CD14-positive monocyte (primary cell): ENCODE measurements around the gene OR2Y1. TPM values are rescaled to one million over a fixed set of nuclear protein-coding genes. Genes with fewer than 3 reads are reported as not detected.
"Not testable (repeated sequence)": the region's sequence is repeated elsewhere in the genome, so short reads cannot be mapped to it uniquely, and the experiment has no call there.

ENCODE experiments used
- DNase-seq, 3 donors: peaks; one replicate each; pipeline ENCODE4 v3.0.0-alpha.2; 2011 to 2022
- H2AFZ ChIP-seq: 2 replicates; pipeline ENCODE4 v1.6.0; 2012; ENCODE audit warnings: mild to moderate bottlenecking, low read depth, low read length, inconsistent platforms; ENCODE audit not compliant: insufficient read depth, poor library complexity, severe bottlenecking
- H3K27ac ChIP-seq, 2 donors: 1 replicate in 1 of 2; 2 replicates in 1 of 2; pipeline ENCODE4 v1.5.1; 2012 to 2013; ENCODE audit warnings: low read length in 2 of 2, control low read depth in 1 of 2, inconsistent platforms in 1 of 2, low read depth in 1 of 2, mild to moderate bottlenecking in 1 of 2
- H3K27me3 ChIP-seq, 2 donors: one replicate each; pipeline versions ENCODE4 v1.6.0 to v1.6.1; 2011 to 2013; ENCODE audit warnings: low read length in 2 of 2; ENCODE audit not compliant: control insufficient read depth in 2 of 2, insufficient read depth in 2 of 2
- H3K36me3 ChIP-seq, 2 donors: replicated peaks in 1 of 2; 1 replicate in 1 of 2; 2 replicates in 1 of 2; pipeline versions ENCODE4 v1.5.1 to v1.6.1; 2012 to 2013; ENCODE audit warnings: low read length in 2 of 2, control low read depth in 1 of 2, inconsistent platforms in 1 of 2, mild to moderate bottlenecking in 1 of 2; ENCODE audit not compliant: insufficient read depth in 2 of 2, control insufficient read depth in 1 of 2
- H3K4me1 ChIP-seq, 2 donors: 1 replicate in 1 of 2; 2 replicates in 1 of 2; pipeline versions ENCODE4 v1.5.1 to v1.6.1; 2012 to 2013; ENCODE audit warnings: low read length in 2 of 2, control low read depth in 1 of 2, inconsistent platforms in 1 of 2, mild to moderate bottlenecking in 1 of 2, moderate library complexity in 1 of 2; ENCODE audit not compliant: insufficient read depth in 2 of 2, control insufficient read depth in 1 of 2
- H3K4me2 ChIP-seq: replicated peaks from 2 replicates; pipeline ENCODE3; 2012; ENCODE audit warnings: low read length, moderate library complexity, mild to moderate bottlenecking; ENCODE audit not compliant: poor library complexity, severe bottlenecking; ENCODE audit errors: extremely low read depth
- H3K4me3 ChIP-seq, 3 experiments: fragments of 200-600 bp in 1 of 3; sonication (generic) in 1 of 3; replicated peaks in 1 of 3; 1 replicate in 2 of 3; 2 replicates in 1 of 3; pipeline ENCODE4 v1.5.1; 2011 to 2013; ENCODE audit warnings: low read length in 3 of 3, mild to moderate bottlenecking in 3 of 3, control low read depth in 2 of 3, low read depth in 2 of 3, inconsistent platforms in 1 of 3, moderate library complexity in 1 of 3
- H3K79me2 ChIP-seq: 2 replicates; pipeline ENCODE4 v1.6.0; 2012; ENCODE audit warnings: mild to moderate bottlenecking, control low read depth, inconsistent platforms, low read length, moderate library complexity; ENCODE audit not compliant: insufficient read depth
- H3K9ac ChIP-seq: 2 replicates; pipeline ENCODE4 v1.6.0; 2017; ENCODE audit warnings: low read length, mild to moderate bottlenecking; ENCODE audit not compliant: insufficient read depth, poor library complexity, severe bottlenecking
- H3K9me3 ChIP-seq, 2 donors: replicated peaks in 1 of 2; 1 replicate in 1 of 2; 2 replicates in 1 of 2; pipeline versions ENCODE4 v1.5.1 to v1.6.1; 2012 to 2013; ENCODE audit warnings: low read length in 2 of 2, control low read depth in 1 of 2; ENCODE audit not compliant: control insufficient read depth in 1 of 2, insufficient read depth in 1 of 2
- H4K20me1 ChIP-seq: 2 replicates; pipeline ENCODE4 v1.6.0; 2012; ENCODE audit warnings: mild to moderate bottlenecking, low read length, control low read depth, moderate library complexity; ENCODE audit not compliant: insufficient read depth
- H3K27ac Mint-ChIP-seq, 7 donors: one replicate each; pipeline ENCODE4 v1.8.0; 2020; ENCODE audit warnings: mild to moderate bottlenecking in 7 of 7, mixed read lengths in 7 of 7, moderate library complexity in 6 of 7, inconsistent platforms in 2 of 7
- H3K27me3 Mint-ChIP-seq, 3 donors: one replicate each; pipeline ENCODE4 v1.8.0; 2021 to 2022; ENCODE audit warnings: low read depth in 3 of 3, mild to moderate bottlenecking in 3 of 3, mixed read lengths in 3 of 3, moderate library complexity in 3 of 3, inconsistent platforms in 1 of 3
- H3K36me3 Mint-ChIP-seq, 2 donors: one replicate each; pipeline ENCODE4 v1.8.0; 2020; ENCODE audit warnings: mixed read lengths in 2 of 2, inconsistent platforms in 1 of 2, mild to moderate bottlenecking in 1 of 2
- H3K4me1 Mint-ChIP-seq: one replicate; pipeline ENCODE4 v1.8.0; 2020; ENCODE audit warnings: mild to moderate bottlenecking, mixed read lengths
- H3K4me3 Mint-ChIP-seq, 2 donors: one replicate each; pipeline ENCODE4 v1.8.0; 2020; ENCODE audit warnings: mild to moderate bottlenecking in 2 of 2, mixed read lengths in 2 of 2, moderate library complexity in 1 of 2
- H3K9me3 Mint-ChIP-seq, 7 donors: one replicate each; pipeline ENCODE4 v1.8.0; 2020 to 2022; ENCODE audit warnings: mixed read lengths in 7 of 7, mild to moderate bottlenecking in 6 of 7, moderate library complexity in 6 of 7, inconsistent platforms in 2 of 7
- WGBS: methylation state at CpG from one replicate; pipeline ENCODE4 v1.1.5; 2013; ENCODE audit warnings: missing lambda C conversion rate; ENCODE audit not compliant: insufficient coverage; 5-methylcytosine and 5-hydroxymethylcytosine counted together
- intact Hi-C, 2 donors: fragments of 100-400 bp; cut with micrococcal nuclease; formaldehyde crosslinking; loops; one replicate each; pipeline versions ENCODE4 v1.15.0 to v1.15.1; 2023
- polyA plus RNA-seq, 3 donors: library from polyadenylated mRNA; depleted of rRNA in 1 of 3; unstranded in 2 of 3; stranded (reverse) in 1 of 3; fragments of 300-500 nt in 2 of 3; fragments of >200 nt in 1 of 3; fragmentation: Illumina TruSeq in 2 of 3; gene quantifications; 1 replicate in 2 of 3; 2 replicates in 1 of 3; pipeline ENCODE4 v1.2.3, GENCODE V29; 2012 to 2021
- TF ChIP-seq, protein P1 (sequence below): fragments of 200-600 bp; IDR thresholded peaks from one replicate; pipeline ENCODE4 v1.8.0; 2022; ENCODE audit warnings: antibody characterized with exemption, mild to moderate bottlenecking

The OR2Y1 gene
- polyA plus RNA-seq, 3 donors: not detected

DNA sequence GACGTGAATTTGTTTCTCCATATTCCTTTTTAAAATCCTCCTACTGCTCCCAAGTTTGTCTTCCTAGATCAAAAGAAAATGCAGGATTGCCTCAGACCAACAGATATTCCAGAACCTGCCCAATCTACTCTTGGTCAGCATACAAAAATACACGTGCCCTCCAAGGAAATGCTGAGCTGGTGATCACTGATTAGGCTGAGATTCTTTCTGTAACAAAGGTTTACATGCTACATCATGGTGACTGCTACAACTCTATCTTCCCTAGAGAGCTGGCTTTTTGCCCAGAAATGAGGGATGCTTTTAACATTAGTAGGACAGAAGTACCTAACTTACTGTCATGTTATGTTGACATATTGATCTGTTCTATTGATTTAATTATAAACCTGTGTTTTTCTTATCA, 35.5 kb downstream of the OR2Y1 start:
- no peaks in the 10 kb centered on the region for H3K4me1 Mint-ChIP-seq
- H2AFZ ChIP-seq: no peak overlapping the region
- DNase-seq: no peak
- H4K20me1 ChIP-seq: no peaks in the 10 kb centered on the region
- no peaks in the 10 kb centered on the region for H3K79me2 ChIP-seq
- H3K4me3 ChIP-seq: no peak overlapping the region
- H3K4me3 Mint-ChIP-seq: no peak overlapping the region
- H3K4me2 ChIP-seq: no peak overlapping the region
- WGBS: 70% methylated on average over 2 of the region's 2 CpGs
- peaks cover 0 to 13% (median 12%) of the 10 kb centered on the region in 7 donors for H3K9me3 Mint-ChIP-seq
- no peak overlapping the region for H3K27ac ChIP-seq
- peaks cover 0 to 3% of the 10 kb centered on the region in 2 donors for H3K9me3 ChIP-seq
- peaks cover 3 to 16% (median 6%) of the 10 kb centered on the region in 3 donors for H3K27me3 Mint-ChIP-seq
- intact Hi-C loops: no loop called here
- no peak overlapping the region for H3K27ac Mint-ChIP-seq
- no peaks in the 10 kb centered on the region for H3K36me3 ChIP-seq
- TF ChIP-seq, protein P1, sequence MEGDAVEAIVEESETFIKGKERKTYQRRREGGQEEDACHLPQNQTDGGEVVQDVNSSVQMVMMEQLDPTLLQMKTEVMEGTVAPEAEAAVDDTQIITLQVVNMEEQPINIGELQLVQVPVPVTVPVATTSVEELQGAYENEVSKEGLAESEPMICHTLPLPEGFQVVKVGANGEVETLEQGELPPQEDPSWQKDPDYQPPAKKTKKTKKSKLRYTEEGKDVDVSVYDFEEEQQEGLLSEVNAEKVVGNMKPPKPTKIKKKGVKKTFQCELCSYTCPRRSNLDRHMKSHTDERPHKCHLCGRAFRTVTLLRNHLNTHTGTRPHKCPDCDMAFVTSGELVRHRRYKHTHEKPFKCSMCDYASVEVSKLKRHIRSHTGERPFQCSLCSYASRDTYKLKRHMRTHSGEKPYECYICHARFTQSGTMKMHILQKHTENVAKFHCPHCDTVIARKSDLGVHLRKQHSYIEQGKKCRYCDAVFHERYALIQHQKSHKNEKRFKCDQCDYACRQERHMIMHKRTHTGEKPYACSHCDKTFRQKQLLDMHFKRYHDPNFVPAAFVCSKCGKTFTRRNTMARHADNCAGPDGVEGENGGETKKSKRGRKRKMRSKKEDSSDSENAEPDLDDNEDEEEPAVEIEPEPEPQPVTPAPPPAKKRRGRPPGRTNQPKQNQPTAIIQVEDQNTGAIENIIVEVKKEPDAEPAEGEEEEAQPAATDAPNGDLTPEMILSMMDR: no peak
- no peak overlapping the region for H3K9ac ChIP-seq
- no peaks in the 10 kb centered on the region for H3K4me1 ChIP-seq
- H3K36me3 Mint-ChIP-seq: no peaks in the 10 kb centered on the region
- peaks cover 0 to 4% of the 10 kb centered on the region in 2 donors for H3K27me3 ChIP-seq

DNA sequence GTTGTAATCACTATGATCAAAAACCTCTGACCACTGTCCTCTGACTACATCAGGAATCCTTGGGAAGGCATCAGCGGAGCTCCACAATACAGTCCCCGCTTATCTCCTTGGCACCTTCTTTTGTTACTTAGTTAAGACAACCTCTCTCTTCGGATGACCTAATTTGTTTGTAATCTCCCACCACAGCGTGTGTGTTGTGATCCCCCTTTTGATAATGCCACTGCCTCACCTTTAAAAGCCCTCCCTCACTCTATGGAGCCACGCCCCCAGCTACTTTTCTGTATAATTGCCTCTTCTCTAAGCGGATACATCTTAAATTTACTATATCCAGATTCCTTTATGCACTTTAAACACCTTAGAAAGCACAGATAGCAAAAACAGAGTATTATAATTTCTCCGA, 35.9 kb downstream of the OR2Y1 start:
- Mint-ChIP-seq H3K9me3 (peaks cover 0 to 13% (median 12%) of the 10 kb centered on the region in 7 donors), H3K4me1 (no peaks in the 10 kb centered on the region), H3K27me3 (peaks cover 3 to 16% (median 6%) of the 10 kb centered on the region in 3 donors), H3K4me3 (no peak overlapping the region), H3K36me3 (no peaks in the 10 kb centered on the region), H3K27ac (no peak overlapping the region)
- H3K9me3 ChIP-seq: peaks cover 0 to 3% of the 10 kb centered on the region in 2 donors
- H3K4me1 ChIP-seq: no peaks in the 10 kb centered on the region
- 83% methylated on average over 6 of the region's 7 CpGs for WGBS
- H3K27me3 ChIP-seq: peaks cover 0 to 4% of the 10 kb centered on the region in 2 donors
- H3K27ac ChIP-seq: no peak overlapping the region
- H3K4me3 ChIP-seq: no peak overlapping the region
- H4K20me1 ChIP-seq: no peaks in the 10 kb centered on the region
- H3K4me2 ChIP-seq: no peak overlapping the region
- TF ChIP-seq, protein P1: no peak
- DNase-seq: no peak
- no peaks in the 10 kb centered on the region for H3K36me3 ChIP-seq
- intact Hi-C loops: no loop called here
- H3K9ac ChIP-seq: no peak overlapping the region
- H3K79me2 ChIP-seq: no peaks in the 10 kb centered on the region
- no peak overlapping the region for H2AFZ ChIP-seq

DNA sequence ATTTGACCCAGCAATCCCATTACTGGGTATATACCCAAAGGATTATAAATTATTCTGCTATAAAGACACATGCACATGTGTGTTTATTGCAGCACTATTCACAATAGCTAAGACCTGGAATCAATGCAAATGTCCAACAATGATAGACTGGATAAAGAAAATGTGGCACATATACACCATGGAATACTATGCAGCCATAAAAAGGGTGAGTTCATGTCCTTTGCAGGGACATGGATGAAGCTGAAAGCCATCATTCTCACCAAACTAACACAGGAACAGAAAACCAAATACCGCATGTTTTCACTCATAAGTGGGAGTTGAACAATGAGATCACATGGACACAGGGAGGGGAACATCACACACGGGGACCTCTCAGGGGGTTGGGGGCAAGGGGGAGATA, 36.5 kb downstream of the OR2Y1 start:
- H3K36me3 ChIP-seq, H3K4me1 ChIP-seq, H3K4me1 Mint-ChIP-seq, H3K4me3 ChIP-seq, DNase-seq, H3K9me3 ChIP-seq, H3K36me3 Mint-ChIP-seq, H4K20me1 ChIP-seq, H3K4me2 ChIP-seq, H3K4me3 Mint-ChIP-seq, H3K79me2 ChIP-seq, H3K27ac ChIP-seq, H3K9ac ChIP-seq, H2AFZ ChIP-seq, intact Hi-C loops, H3K27ac Mint-ChIP-seq, H3K27me3 ChIP-seq: not testable (repeated sequence)
- Mint-ChIP-seq H3K27me3 (peaks cover 3 to 13% (median 6%) of the 10 kb centered on the region in 3 donors), H3K9me3 (peaks cover 0 to 13% (median 13%) of the 10 kb centered on the region in 7 donors)
- no CpG with 5 or more reads among the region's 2 CpGs for WGBS
